Tibial artery (tissue), 4 donors: ENCODE measurements around the gene AMER2.

Experiments used
- DNase-seq, 2 donors: peaks; one replicate each; pipeline ENCODE4 v3.0.0-alpha.2; 2019
- H3K27ac ChIP-seq, 2 donors: fragments of 200-600 bp; sonication (generic) in 1 of 2; 1 replicate in 1 of 2; 2 replicates in 1 of 2; pipeline ENCODE4 v1.5.1; 2018 to 2019; ENCODE audit warnings: mild to moderate bottlenecking in 1 of 2
- H3K27me3 ChIP-seq, 2 donors: fragments of 200-600 bp; sonication (generic) in 1 of 2; one replicate each; pipeline versions ENCODE4 v1.5.1 to v1.6.0; 2016 to 2019
- H3K36me3 ChIP-seq, 3 donors: fragments of 200-600 bp; sonication (generic) in 2 of 3; one replicate each; pipeline ENCODE4 v1.5.1; 2016 to 2019; ENCODE audit warnings: mild to moderate bottlenecking in 2 of 3
- H3K4me1 ChIP-seq, 4 donors: fragments of 200-600 bp; sonication (generic) in 2 of 4; 1 replicate in 3 of 4; 2 replicates in 1 of 4; pipeline ENCODE4 v1.5.1; 2016 to 2019
- H3K4me3 ChIP-seq, 2 donors: fragments of 200-600 bp; sonication (generic) in 1 of 2; 1 replicate in 1 of 2; 2 replicates in 1 of 2; pipeline ENCODE4 v1.5.1; 2018 to 2019; ENCODE audit warnings: mild to moderate bottlenecking in 2 of 2
- H3K9me3 ChIP-seq, 3 donors: fragments of 200-600 bp; sonication (generic) in 1 of 3; one replicate each; pipeline ENCODE4 v1.5.1; 2016 to 2019
- CTCF ChIP-seq, 2 experiments: fragments of 200-600 bp in 1 of 2; fragments of 450-650 bp in 1 of 2; IDR thresholded peaks; one replicate each; pipeline ENCODE4 v1.5.1; 2017 to 2019; ENCODE audit warnings: antibody characterized with exemption in 2 of 2, mild to moderate bottlenecking in 1 of 2, moderate library complexity in 1 of 2
- intact Hi-C: fragments of 100-400 bp; cut with DNase I; formaldehyde crosslinking; loops from one replicate; pipeline ENCODE4 v1.15.0; 2023; ENCODE audit warnings: low total_unique reads

Gene AMER2

DNA sequence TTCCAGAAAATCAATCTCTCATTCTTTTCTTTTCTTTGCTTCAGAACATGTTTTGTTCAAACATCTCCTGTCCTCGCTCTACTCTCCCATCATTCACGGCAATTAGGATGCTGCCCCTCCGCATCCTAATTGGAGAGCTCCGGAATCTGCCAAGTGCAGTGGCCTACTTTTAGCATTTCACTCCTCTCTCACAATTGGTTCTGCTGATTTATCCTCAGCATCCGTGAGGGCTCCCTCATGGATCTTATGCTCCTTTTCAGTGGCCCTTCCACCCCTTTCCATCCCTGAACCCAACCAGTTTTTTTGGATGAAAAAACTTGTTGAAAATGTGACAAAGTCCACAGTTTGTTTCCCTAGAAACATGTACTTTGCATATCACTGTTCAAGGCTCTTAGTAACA, 22.4 kb downstream of the AMER2 start:
- no peak overlapping the region for H3K4me3 ChIP-seq
- TF ChIP-seq CTCF (IDR thresholded peaks at IDR 0.05) = no peak
- no peaks in the 10 kb centered on the region for H3K9me3 ChIP-seq
- DNase-seq = no peak
- H3K27ac ChIP-seq = no peak overlapping the region
- H3K27me3 ChIP-seq = no peaks in the 10 kb centered on the region
- H3K36me3 ChIP-seq = no peaks in the 10 kb centered on the region
- intact Hi-C loops = no loop called here
- H3K4me1 ChIP-seq = no peaks in the 10 kb centered on the region

GRCh38 chr13:25148402-25148771, 23.7 kb downstream of the AMER2 start:
- no peaks in the 10 kb centered on the region for H3K27me3 ChIP-seq
- no peak overlapping the region for H3K4me3 ChIP-seq
- no peaks in the 10 kb centered on the region for H3K9me3 ChIP-seq
- intact Hi-C loops = no loop called here
- no peak for DNase-seq
- no peaks in the 10 kb centered on the region for H3K36me3 ChIP-seq
- TF ChIP-seq CTCF (IDR thresholded peaks at IDR 0.05) = no peak
- H3K4me1 ChIP-seq = no peaks in the 10 kb centered on the region
- H3K27ac ChIP-seq = no peak overlapping the region

GRCh38 chr13:25147638-25148401, 24.3 kb downstream of the AMER2 start:
- Histone ChIP-seq H3K27ac (no peak overlapping the region), H3K4me3 (no peak overlapping the region), H3K9me3 (no peaks in the 10 kb centered on the region), H3K4me1 (no peaks in the 10 kb centered on the region), H3K27me3 (no peaks in the 10 kb centered on the region), H3K36me3 (no peaks in the 10 kb centered on the region)
- no peak for DNase-seq
- TF ChIP-seq CTCF (IDR thresholded peaks at IDR 0.05) = no peak
- intact Hi-C loops = no loop called here

GRCh38 chr13:25143706-25144105, 28.4 kb downstream of the AMER2 start:
- Histone ChIP-seq H3K27me3 (peaks cover 0 to 2% of the 10 kb centered on the region in 2 donors), H3K4me3 (no peak overlapping the region), H3K36me3 (no peaks in the 10 kb centered on the region), H3K4me1 (no peaks in the 10 kb centered on the region), H3K9me3 (no peaks in the 10 kb centered on the region), H3K27ac (no peak overlapping the region)
- DNase-seq = no peak
- no peak for TF ChIP-seq CTCF (IDR thresholded peaks at IDR 0.05)
- intact Hi-C loops = no loop called here

- Histone ChIP-seq H3K9me3 (no peaks in the 10 kb centered on the region), H3K4me1 (no peaks in the 10 kb centered on the region), H3K36me3 (no peaks in the 10 kb centered on the region), H3K4me3 (no peak overlapping the region), H3K27me3 (peaks cover 0 to 2% of the 10 kb centered on the region in 2 donors), H3K27ac (no peak overlapping the region)
- intact Hi-C loops = no loop called here
- TF ChIP-seq CTCF (IDR thresholded peaks at IDR 0.05) = no peak
- DNase-seq = no peak
Measured at GRCh38 chr13:25141042-25141441, 31.0 kb downstream of the AMER2 start.

- no peak overlapping the region for H3K27ac ChIP-seq
- intact Hi-C loops = no loop called here
- TF ChIP-seq CTCF (IDR thresholded peaks at IDR 0.05) = no peak
- H3K4me3 ChIP-seq = no peak overlapping the region
- no peak for DNase-seq
- no peaks in the 10 kb centered on the region for H3K36me3 ChIP-seq
- H3K4me1 ChIP-seq = no peaks in the 10 kb centered on the region
- peaks cover 0 to 2% of the 10 kb centered on the region in 2 donors for H3K27me3 ChIP-seq
- no peaks in the 10 kb centered on the region for H3K9me3 ChIP-seq
Measured at GRCh38 chr13:25137788-25138115, 34.3 kb downstream of the AMER2 start.
